Choroid plexus epithelial cell (primary cell): Measurements from ENCODE around the gene VWA7.
"Not testable (repeated sequence)": the region's sequence is repeated elsewhere in the genome, so short reads cannot be mapped to it uniquely, and the experiment has no call there.

ENCODE experiments used
- DNase-seq: peaks from one replicate; pipeline ENCODE4 v3.0.0-alpha.2; 2010; ENCODE audit warnings: low read depth
- H3K4me3 ChIP-seq: 2 replicates; pipeline ENCODE4 v1.5.1; 2011; ENCODE audit warnings: low read depth, mild to moderate bottlenecking, control low read depth, low read length, moderate library complexity
- CTCF ChIP-seq: conservative IDR thresholded peaks from 2 replicates; pipeline ENCODE4 v1.5.1; 2011; ENCODE audit warnings: low read depth, mild to moderate bottlenecking, control low read depth, inconsistent platforms, low read length, moderate library complexity

VWA7 gene, protein sequence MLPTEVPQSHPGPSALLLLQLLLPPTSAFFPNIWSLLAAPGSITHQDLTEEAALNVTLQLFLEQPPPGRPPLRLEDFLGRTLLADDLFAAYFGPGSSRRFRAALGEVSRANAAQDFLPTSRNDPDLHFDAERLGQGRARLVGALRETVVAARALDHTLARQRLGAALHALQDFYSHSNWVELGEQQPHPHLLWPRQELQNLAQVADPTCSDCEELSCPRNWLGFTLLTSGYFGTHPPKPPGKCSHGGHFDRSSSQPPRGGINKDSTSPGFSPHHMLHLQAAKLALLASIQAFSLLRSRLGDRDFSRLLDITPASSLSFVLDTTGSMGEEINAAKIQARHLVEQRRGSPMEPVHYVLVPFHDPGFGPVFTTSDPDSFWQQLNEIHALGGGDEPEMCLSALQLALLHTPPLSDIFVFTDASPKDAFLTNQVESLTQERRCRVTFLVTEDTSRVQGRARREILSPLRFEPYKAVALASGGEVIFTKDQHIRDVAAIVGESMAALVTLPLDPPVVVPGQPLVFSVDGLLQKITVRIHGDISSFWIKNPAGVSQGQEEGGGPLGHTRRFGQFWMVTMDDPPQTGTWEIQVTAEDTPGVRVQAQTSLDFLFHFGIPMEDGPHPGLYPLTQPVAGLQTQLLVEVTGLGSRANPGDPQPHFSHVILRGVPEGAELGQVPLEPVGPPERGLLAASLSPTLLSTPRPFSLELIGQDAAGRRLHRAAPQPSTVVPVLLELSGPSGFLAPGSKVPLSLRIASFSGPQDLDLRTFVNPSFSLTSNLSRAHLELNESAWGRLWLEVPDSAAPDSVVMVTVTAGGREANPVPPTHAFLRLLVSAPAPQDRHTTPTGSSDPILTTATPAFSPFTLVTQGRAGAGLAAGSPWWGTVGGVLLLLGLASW

DNA sequence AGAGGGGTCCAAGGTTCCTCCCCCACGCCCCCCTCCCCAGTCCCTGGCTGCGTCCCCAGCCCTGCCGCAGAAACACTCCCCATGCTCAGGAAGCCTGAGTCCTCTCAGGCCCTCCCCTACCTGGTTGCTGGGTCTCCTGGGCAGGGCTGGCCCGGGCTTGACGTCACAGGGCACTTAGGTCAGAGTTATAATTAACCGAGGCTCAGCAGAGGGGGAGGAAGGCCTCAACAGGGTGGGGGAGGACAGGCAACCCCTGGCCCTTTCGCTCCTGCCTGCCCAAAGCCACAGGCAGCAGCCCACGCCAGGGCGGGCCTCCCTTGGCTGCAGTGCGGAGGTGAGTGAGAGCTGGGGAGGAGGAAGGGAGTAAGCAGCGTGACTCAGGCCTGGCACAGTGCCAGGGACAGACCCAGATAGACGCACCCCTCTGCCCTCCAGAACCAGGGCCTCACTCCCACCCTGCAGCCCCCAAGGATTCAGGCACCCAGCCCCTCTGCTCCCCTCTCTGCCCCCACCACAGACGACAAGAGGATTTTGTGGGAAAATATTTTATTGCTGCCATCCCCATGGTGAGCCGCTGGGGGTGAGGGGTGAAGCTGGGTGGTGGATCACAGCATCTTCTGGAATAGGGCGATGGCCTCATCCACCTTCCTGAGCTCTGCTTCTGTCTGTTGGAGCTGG lies at the start of gene VWA7:
TSS of gene VWA7 (minus strand) at position 340 of the 678 bp plus-strand sequence. CDS start 549 bp downstream, outside the sequence.
- peak; percentile 73 for DNase-seq
- no peak for TF ChIP-seq CTCF
- no peak within 1 kb of the TSS for H3K4me3 ChIP-seq

- TF ChIP-seq CTCF = no peak
- peak; percentile 91 for DNase-seq
- peak overlapping the region; percentile 53 for H3K4me3 ChIP-seq
These were observed 49.7 kb upstream of the VWA7 start for GRCh38 chr6:31826793-31827285.

DNA sequence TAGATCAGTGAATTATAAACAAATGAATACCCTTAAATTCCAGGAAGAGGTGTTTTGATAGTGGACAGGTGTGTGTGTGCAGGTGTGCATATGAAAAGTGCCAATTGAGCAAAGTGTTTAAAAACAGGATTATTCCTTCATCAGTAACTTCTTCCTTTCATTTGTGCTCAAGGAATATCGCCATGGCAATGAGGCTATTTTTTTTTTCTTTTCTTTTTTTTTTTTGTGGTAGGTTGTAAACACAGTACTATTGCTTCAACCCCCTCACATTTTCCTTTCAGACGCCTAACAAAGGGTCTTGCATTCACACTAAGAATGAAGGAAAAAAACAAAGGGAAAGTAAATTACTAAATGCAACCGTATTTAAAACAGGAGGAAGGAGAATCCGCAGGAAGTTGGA lies 48.4 kb upstream of the VWA7 start:
- no peak for TF ChIP-seq CTCF
- DNase-seq = no peak
- H3K4me3 ChIP-seq = no peak overlapping the region

DNA sequence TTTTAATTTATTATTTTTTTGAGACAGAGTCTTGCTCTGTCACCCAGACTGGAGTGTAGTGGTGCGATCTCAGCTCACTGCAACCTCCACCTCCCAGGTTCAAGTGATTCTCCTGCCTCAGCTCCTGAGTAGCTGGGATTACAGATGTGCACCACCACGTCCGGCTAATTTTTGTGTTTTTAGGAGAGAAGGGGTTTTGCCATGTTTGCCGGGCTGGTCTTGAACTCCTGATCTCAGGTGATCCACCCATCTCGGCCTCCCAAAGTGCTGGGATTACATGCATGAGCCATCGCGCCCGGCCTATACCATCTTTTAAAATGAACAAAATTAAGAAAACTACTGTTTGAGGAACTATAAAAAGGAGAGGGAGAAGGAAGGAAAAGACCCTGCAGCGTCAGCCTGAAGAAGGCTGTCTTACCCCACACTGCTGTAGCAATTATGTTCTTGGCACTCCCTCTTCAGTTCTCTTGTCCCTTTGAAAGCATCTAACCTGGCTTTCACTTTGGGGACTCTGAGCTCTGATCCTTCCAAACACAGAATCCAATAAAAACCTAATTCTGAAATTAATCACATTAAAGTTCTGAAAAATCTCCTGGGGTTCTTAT lies 46.6 kb upstream of the VWA7 start:
- not testable (repeated sequence) for H3K4me3 ChIP-seq

GRCh38 chr6:31822036-31822821 lies 45.1 kb upstream of the VWA7 start:
- peak; percentile 58 for DNase-seq
- peak overlapping the region; percentile 66 for H3K4me3 ChIP-seq
- TF ChIP-seq CTCF = no peak

More for the DNA sequence above, 46.6 kb upstream of the VWA7 start:
- DNase-seq = not testable (repeated sequence)

- peak overlapping the region; percentile 66 for H3K4me3 ChIP-seq
- no peak for TF ChIP-seq CTCF
- DNase-seq = peak; percentile 46
These were observed 44.3 kb upstream of the VWA7 start for GRCh38 chr6:31821301-31822035.

DNA sequence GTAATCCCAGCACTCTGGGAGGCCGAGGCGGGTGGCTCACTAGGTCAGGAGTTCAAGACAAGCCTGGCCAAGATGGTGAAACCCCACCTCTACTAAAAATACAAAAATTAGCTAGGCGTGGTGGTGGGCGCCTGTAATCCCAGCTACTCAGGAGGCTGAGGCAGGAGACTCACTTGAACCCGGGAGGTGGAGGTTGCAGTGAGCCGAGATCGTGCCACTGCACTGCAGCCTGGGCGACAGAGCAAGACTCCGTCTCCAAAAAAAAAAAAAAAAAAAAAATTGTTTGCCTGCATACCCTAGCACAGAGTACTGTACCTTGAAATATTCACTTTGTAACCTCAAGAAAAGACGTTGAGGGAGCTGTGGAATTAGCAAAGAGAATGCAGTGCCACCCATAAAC lies 43.3 kb upstream of the VWA7 start:
- DNase-seq = not testable (repeated sequence)

More for the DNA sequence above, 43.3 kb upstream of the VWA7 start:
- H3K4me3 ChIP-seq = not testable (repeated sequence)
